Occipital lobe (tissue), 2 donors: ENCODE measurements around the gene MTR. TPM values are rescaled to one million over a fixed set of nuclear protein-coding genes. Genes with fewer than 3 reads are reported as not detected.
"Not testable (repeated sequence)": the region's sequence is repeated elsewhere in the genome, so short reads cannot be mapped to it uniquely, and the experiment has no call there.

ENCODE experiments used
- DNase-seq: peaks from one replicate; lab custom pipeline; 2025; lab: John Stamatoyannopoulos, UW
- total RNA-seq: library from RNA; depleted of rRNA; stranded (reverse); fragments of >200 nt; gene quantifications from one replicate; pipeline ENCODE4 v1.2.3, GENCODE V29; 2014

Gene MTR
- total RNA-seq, 1 donor from 2014 or later, result 28.4 TPM

GRCh38 chr1:236830560-236830959 is 35.5 kb downstream of the MTR start:
- no peak for DNase-seq

- no peak for DNase-seq
These were observed 38.5 kb downstream of the MTR start for GRCh38 chr1:236833575-236833974.

GRCh38 chr1:236834876-236835275 is 39.8 kb downstream of the MTR start:
- DNase-seq, result no peak

GRCh38 chr1:236835491-236835890 is 40.4 kb downstream of the MTR start:
- DNase-seq, result no peak

- DNase-seq, result no peak
These were observed 41.1 kb downstream of the MTR start for GRCh38 chr1:236836157-236836556.

- no peak for DNase-seq
These were observed 42.0 kb downstream of the MTR start for GRCh38 chr1:236837115-236837514.

- DNase-seq, result no peak
These were observed 42.8 kb downstream of the MTR start for GRCh38 chr1:236837897-236838296.

GRCh38 chr1:236841341-236841740 is 46.2 kb downstream of the MTR start:
- DNase-seq, result no peak

GRCh38 chr1:236844499-236845271 is 49.6 kb downstream of the MTR start:
- DNase-seq, result no peak

- no peak for DNase-seq
These were observed 50.7 kb downstream of the MTR start for GRCh38 chr1:236845830-236846229.

GRCh38 chr1:236848274-236848923 is 53.3 kb downstream of the MTR start:
- no peak for DNase-seq

- no peak for DNase-seq
These were observed 55.2 kb downstream of the MTR start for GRCh38 chr1:236850077-236850979.

GRCh38 chr1:236851871-236852270 is 56.8 kb downstream of the MTR start:
- no peak for DNase-seq

GRCh38 chr1:236853921-236854604 is 59.0 kb downstream of the MTR start:
- no peak for DNase-seq

GRCh38 chr1:236854605-236854983 is 59.5 kb downstream of the MTR start:
- DNase-seq, result no peak

- DNase-seq, result not testable (repeated sequence)
These were observed 61.6 kb downstream of the MTR start for GRCh38 chr1:236856649-236857048.

GRCh38 chr1:236858165-236858564 is 63.1 kb downstream of the MTR start:
- no peak for DNase-seq

- DNase-seq, result no peak
These were observed 65.0 kb downstream of the MTR start for GRCh38 chr1:236860101-236860500.

- DNase-seq, result no peak
These were observed 65.6 kb downstream of the MTR start for GRCh38 chr1:236860674-236861073.

- DNase-seq, result no peak
These were observed 66.6 kb downstream of the MTR start for GRCh38 chr1:236861560-236862218.

GRCh38 chr1:236862219-236862591 is 67.1 kb downstream of the MTR start:
- no peak for DNase-seq
